Body of pancreas (tissue), 4 donors: ENCODE results near the gene MSX1. TPM values are rescaled to one million over a fixed set of nuclear protein-coding genes. Genes with fewer than 3 reads are reported as not detected.

Source experiments
- ATAC-seq: fragments of 150-250 bp; one replicate; pipeline ENCODE4 v1.9.1; 2016
- DNase-seq, 4 donors: peaks; one replicate each; pipeline ENCODE4 v3.0.0-alpha.2; 2019
- H3K27ac ChIP-seq, 4 donors: fragments of 200-600 bp; sonication (generic); 1 replicate in 3 of 4; 2 replicates in 1 of 4; pipeline versions ENCODE4 v1.5.1 to v1.6.1; 2016 to 2019; ENCODE audit warnings: mild to moderate bottlenecking in 1 of 4, mixed read lengths in 1 of 4, moderate library complexity in 1 of 4
- H3K27me3 ChIP-seq, 2 donors: fragments of 200-600 bp; sonication (generic); one replicate each; pipeline ENCODE4 v1.6.0; 2016; ENCODE audit warnings: mild to moderate bottlenecking in 1 of 2
- H3K36me3 ChIP-seq, 2 donors: fragments of 200-600 bp; sonication (generic); replicated peaks in 1 of 2; 2 replicates each; pipeline ENCODE4 v1.5.1; 2016; ENCODE audit warnings: low read depth in 2 of 2; ENCODE audit not compliant: insufficient read depth in 1 of 2
- H3K4me1 ChIP-seq: fragments of 200-600 bp; sonication (generic); one replicate; pipeline ENCODE4 v1.6.0; 2016
- H3K4me3 ChIP-seq, 2 donors: fragments of 200-600 bp; sonication (generic); 1 replicate in 1 of 2; 2 replicates in 1 of 2; pipeline ENCODE4 v1.5.1; 2016 to 2019
- H3K9me3 ChIP-seq, 3 donors: fragments of 200-600 bp; sonication (generic); 1 replicate in 2 of 3; 2 replicates in 1 of 3; pipeline ENCODE4 v1.5.1; 2016
- CTCF ChIP-seq, 7 experiments: fragments of 450-650 bp in 4 of 7; fragments of 200-600 bp in 3 of 7; sonication (generic) in 3 of 7; IDR thresholded peaks; one replicate each; pipeline ENCODE4 v1.5.1; 2016 to 2019; ENCODE audit warnings: antibody characterized with exemption in 7 of 7
- POLR2A ChIP-seq, 3 donors: fragments of 450-650 bp; IDR thresholded peaks; one replicate each; pipeline ENCODE4 v1.6.1; 2016; ENCODE audit warnings: antibody characterized with exemption in 3 of 3, mild to moderate bottlenecking in 2 of 3
- WGBS, 2 donors: methylation state at CpG; one replicate each; pipeline ENCODE4 v1.1.5; 2017; 5-methylcytosine and 5-hydroxymethylcytosine counted together
- intact Hi-C: fragments of 100-400 bp; cut with DNase I; formaldehyde crosslinking; loops from one replicate; pipeline ENCODE4 v1.15.1; 2023
- total RNA-seq, 2 donors: library from RNA; depleted of rRNA; stranded (reverse); fragments of >200 nt; gene quantifications; one replicate each; pipeline ENCODE4 v1.1.0, GENCODE V29; 2016

Gene MSX1
- total RNA-seq, 2 donors from 2014 or later = 3.9 to 7.6 TPM

- TF ChIP-seq CTCF (IDR thresholded peaks at IDR 0.05) (no peak), POLR2A (IDR thresholded peaks at IDR 0.05) (no peak)
- intact Hi-C loops = no loop called here
- no peaks in the 10 kb centered on the region for H3K36me3 ChIP-seq
- no peak for ATAC-seq
- 54 to 67% methylated on average over 4 to 5 of the region's 5 CpGs for WGBS, 2 donors
- H3K4me3 ChIP-seq = no peak overlapping the region
- H3K27ac ChIP-seq = no peak overlapping the region
- no peaks in the 10 kb centered on the region for H3K4me1 ChIP-seq
- H3K27me3 ChIP-seq = no peaks in the 10 kb centered on the region
- no peaks in the 10 kb centered on the region for H3K9me3 ChIP-seq
- no peak for DNase-seq
Observed at GRCh38 chr4:4888695-4889094, 29.2 kb downstream of the MSX1 start.

DNA sequence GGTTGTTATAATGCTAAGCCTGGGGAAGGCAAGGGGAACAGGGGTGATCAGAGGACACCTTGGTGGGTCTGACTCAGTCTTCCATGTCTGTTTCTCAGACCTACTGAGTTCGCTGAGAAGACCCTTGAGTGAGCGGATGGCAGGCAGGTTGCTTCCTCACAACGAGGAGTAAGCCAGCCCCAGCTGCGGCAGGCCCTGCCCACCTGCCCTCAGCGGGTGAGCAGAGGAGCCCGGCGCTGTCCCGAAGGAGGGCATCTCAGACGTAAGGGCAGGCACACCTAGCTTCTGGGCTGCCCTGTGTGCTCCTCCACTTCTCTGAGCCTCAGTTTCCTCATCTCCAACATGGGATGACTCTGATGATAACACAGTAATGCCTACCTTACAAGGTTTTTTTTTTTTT lies 30.3 kb downstream of the MSX1 start:
- no peak for DNase-seq

GRCh38 chr4:4890574-4891255 lies 31.2 kb downstream of the MSX1 start:
- Histone ChIP-seq H3K27me3 (no peaks in the 10 kb centered on the region), H3K36me3 (no peaks in the 10 kb centered on the region), H3K4me3 (no peak overlapping the region), H3K27ac (no peak overlapping the region), H3K9me3 (no peaks in the 10 kb centered on the region), H3K4me1 (no peaks in the 10 kb centered on the region)
- WGBS, 2 donors = 40 to 69% methylated on average over 7 of the region's 7 CpGs
- ATAC-seq = no peak
- intact Hi-C loops = no loop called here
- DNase-seq = no peak
- TF ChIP-seq POLR2A (IDR thresholded peaks at IDR 0.05) (no peak), CTCF (IDR thresholded peaks at IDR 0.05) (no peak)

More for the DNA sequence above, 30.3 kb downstream of the MSX1 start:
- Histone ChIP-seq H3K4me1 (no peaks in the 10 kb centered on the region), H3K4me3 (no peak overlapping the region), H3K27me3 (no peaks in the 10 kb centered on the region), H3K27ac (no peak overlapping the region), H3K36me3 (no peaks in the 10 kb centered on the region), H3K9me3 (no peaks in the 10 kb centered on the region)
- WGBS, 2 donors = 61 to 69% methylated on average over 5 to 9 of the region's 9 CpGs
- TF ChIP-seq POLR2A (IDR thresholded peaks at IDR 0.05) (no peak), CTCF (IDR thresholded peaks at IDR 0.05) (no peak)
- intact Hi-C loops = no loop called here
- ATAC-seq = no peak

DNA sequence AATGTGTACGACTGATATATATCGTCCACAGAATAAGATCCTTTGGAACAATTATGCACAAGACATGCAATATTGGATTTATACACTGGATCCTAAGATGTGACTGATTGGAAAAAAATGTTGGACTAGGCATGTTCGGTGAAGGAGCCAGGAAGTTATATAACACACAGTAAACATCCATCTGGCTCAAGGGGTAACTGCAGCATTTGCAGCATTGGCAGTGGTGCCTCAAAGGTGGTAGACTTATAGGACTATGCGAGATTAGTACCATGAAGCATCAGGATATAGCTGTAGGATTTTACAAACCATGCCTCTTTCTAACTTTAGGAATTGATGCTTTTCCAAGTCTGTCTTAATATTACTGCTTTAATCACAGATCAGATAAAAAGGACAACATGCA lies 34.3 kb downstream of the MSX1 start:
- Histone ChIP-seq H3K27me3 (no peaks in the 10 kb centered on the region), H3K9me3 (no peaks in the 10 kb centered on the region), H3K36me3 (no peaks in the 10 kb centered on the region), H3K4me3 (no peak overlapping the region), H3K4me1 (no peaks in the 10 kb centered on the region), H3K27ac (no peak overlapping the region)
- intact Hi-C loops = no loop called here
- 56 to 60% methylated on average over 4 of the region's 4 CpGs for WGBS, 2 donors
- no peak for ATAC-seq
- TF ChIP-seq POLR2A (IDR thresholded peaks at IDR 0.05) (no peak), CTCF (IDR thresholded peaks at IDR 0.05) (no peak)
- no peak for DNase-seq
